ENCODE results near the gene CKB. TPM values are rescaled to one million over a fixed set of nuclear protein-coding genes. Genes with fewer than 3 reads are reported as not detected.

The CKB gene
- polyA plus RNA-seq, 3 donors, result 0.76 to 12.5 (median 2.7) TPM

GRCh38 chr14:103510724-103511693 is 11.6 kb downstream of the CKB start:
- peaks cover 20 to 56% of the 10 kb centered on the region in 2 donors for H3K36me3 ChIP-seq (replicated peaks in 1 of 2; ENCODE audit: control insufficient read depth in 1 of 2, insufficient read depth in 2 of 2, low read length in 2 of 2)

More at GRCh38 chr14:103510724-103511693, 11.6 kb downstream of the CKB start:
- Histone ChIP-seq H3K4me1 (ENCODE audit: control insufficient read depth in 1 of 2, insufficient read depth in 2 of 2, low read length in 2 of 2) (no peaks in the 10 kb centered on the region), H3K4me3 (replicated peaks in 1 of 3; ENCODE audit: low read depth in 2 of 3, low read length in 3 of 3) (no peak overlapping the region), H2AFZ (ENCODE audit: insufficient read depth, low read depth, low read length, poor library complexity, severe bottlenecking) (no peak overlapping the region), H3K79me2 (ENCODE audit: insufficient read depth, low read length) (no peaks in the 10 kb centered on the region), H4K20me1 (ENCODE audit: insufficient read depth, low read length) (peaks cover 39% of the 10 kb centered on the region), H3K27ac (ENCODE audit: low read depth in 1 of 2, low read length in 2 of 2) (no peak overlapping the region), H3K4me2 (replicated peaks; ENCODE audit: extremely low read depth, low read length, poor library complexity, severe bottlenecking) (no peak overlapping the region), H3K9ac (ENCODE audit: insufficient read depth, low read length, poor library complexity, severe bottlenecking) (no peak overlapping the region), H3K9me3 (replicated peaks in 1 of 2; ENCODE audit: control insufficient read depth in 1 of 2, insufficient read depth in 1 of 2, low read length in 2 of 2) (no peaks in the 10 kb centered on the region), H3K27me3 (ENCODE audit: control insufficient read depth in 2 of 2, insufficient read depth in 2 of 2, low read length in 2 of 2) (no peaks in the 10 kb centered on the region)
- Mint-ChIP-seq H3K4me3 (no peak overlapping the region), H3K27me3 (ENCODE audit: low read depth in 3 of 3) (peaks cover 0 to 2% (median 2%) of the 10 kb centered on the region in 3 donors), H3K27ac (peak overlapping the region in 1 of 7 donors; percentile 57), H3K4me1 (no peaks in the 10 kb centered on the region), H3K36me3 (peaks cover 33 to 62% of the 10 kb centered on the region in 2 donors), H3K9me3 (no peaks in the 10 kb centered on the region)
- DNase-seq, result no peak
- 97% methylated on average over 12 of the region's 26 CpGs for WGBS (ENCODE audit: insufficient coverage)
- TF ChIP-seq CTCF (IDR thresholded peaks at IDR 0.05), result no peak
- intact Hi-C loops (cut with micrococcal nuclease), result no loop called here
